Activated CD4-positive, alpha-beta T cell treated with anti-CD3 and anti-CD28 coated beads for 4 hours (primary cell): ENCODE data around the gene SMAD7.

Experiments used
- DNase-seq, 2 donors: peaks; one replicate each; pipeline ENCODE4 v3.0.0-alpha.2; 2020

Gene SMAD7, protein sequence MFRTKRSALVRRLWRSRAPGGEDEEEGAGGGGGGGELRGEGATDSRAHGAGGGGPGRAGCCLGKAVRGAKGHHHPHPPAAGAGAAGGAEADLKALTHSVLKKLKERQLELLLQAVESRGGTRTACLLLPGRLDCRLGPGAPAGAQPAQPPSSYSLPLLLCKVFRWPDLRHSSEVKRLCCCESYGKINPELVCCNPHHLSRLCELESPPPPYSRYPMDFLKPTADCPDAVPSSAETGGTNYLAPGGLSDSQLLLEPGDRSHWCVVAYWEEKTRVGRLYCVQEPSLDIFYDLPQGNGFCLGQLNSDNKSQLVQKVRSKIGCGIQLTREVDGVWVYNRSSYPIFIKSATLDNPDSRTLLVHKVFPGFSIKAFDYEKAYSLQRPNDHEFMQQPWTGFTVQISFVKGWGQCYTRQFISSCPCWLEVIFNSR

DNA sequence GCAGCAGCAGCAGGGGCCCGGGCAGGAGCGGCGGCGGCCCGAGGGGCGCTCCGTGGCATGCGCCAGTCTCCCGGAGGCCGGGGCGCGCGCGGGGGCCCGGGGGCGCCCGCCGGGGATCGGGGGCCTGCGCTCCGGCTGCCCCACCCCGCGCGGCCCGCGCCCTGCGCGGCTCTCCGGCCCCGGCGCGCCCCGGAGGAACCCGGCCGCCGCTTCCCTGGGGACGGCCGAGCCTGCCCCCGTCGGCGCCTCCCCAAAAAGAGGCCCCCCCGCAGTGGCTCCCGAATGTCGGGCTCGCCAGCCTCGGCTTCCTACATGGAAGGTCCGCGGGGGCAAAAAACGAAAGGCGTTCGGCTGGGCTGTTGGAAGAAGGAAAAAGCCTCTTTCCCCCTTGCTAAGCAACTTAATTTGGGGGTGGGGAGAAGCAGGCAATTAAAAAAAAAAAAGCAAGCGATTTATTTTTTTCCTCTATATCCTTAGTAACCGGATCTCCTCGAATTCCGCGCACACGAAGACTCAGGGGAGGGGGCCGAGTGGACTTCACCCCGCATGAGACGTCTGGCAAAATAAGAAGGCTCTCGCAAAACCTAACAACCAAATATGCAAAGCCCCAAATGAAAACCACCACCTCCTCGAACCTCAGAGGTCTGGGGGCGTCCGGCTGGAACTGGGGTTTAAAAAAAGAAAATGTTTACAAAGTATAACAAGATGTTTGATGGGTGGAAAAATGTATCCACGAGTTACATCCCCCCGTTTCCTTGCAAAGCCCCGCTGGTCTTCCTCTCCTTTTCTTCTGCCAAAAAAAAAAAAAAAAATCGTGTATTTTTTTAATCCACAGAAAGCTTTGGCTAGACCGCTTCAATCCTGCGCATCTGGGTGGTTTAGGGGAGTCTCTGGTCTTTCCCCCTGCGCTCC is at the start of gene SMAD7:
Gene SMAD7 (minus strand): TSS at position 430 of the 912 bp plus-strand sequence. CDS start 541 bp downstream, outside the sequence.
- no peak for DNase-seq

DNA sequence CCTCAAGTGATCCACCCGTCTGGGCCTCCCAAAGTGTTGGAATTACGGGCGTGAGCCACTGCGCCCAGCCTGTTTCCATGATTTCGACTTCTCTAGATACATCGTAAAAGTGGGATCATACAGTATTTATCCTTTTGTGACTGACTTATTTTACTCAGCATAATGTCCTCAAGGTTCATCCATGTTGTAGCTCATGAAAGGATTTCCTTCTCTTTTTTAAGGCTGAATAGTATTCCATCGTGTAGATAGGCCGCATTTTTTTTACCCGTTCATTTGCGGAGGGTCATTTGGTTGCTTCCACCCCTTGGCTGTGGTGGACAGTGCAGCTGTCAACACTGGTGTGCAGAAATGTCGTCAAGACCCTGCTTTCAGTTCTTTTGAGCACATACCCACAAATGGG is 48.8 kb upstream of the SMAD7 start:
- DNase-seq, result no peak

DNA sequence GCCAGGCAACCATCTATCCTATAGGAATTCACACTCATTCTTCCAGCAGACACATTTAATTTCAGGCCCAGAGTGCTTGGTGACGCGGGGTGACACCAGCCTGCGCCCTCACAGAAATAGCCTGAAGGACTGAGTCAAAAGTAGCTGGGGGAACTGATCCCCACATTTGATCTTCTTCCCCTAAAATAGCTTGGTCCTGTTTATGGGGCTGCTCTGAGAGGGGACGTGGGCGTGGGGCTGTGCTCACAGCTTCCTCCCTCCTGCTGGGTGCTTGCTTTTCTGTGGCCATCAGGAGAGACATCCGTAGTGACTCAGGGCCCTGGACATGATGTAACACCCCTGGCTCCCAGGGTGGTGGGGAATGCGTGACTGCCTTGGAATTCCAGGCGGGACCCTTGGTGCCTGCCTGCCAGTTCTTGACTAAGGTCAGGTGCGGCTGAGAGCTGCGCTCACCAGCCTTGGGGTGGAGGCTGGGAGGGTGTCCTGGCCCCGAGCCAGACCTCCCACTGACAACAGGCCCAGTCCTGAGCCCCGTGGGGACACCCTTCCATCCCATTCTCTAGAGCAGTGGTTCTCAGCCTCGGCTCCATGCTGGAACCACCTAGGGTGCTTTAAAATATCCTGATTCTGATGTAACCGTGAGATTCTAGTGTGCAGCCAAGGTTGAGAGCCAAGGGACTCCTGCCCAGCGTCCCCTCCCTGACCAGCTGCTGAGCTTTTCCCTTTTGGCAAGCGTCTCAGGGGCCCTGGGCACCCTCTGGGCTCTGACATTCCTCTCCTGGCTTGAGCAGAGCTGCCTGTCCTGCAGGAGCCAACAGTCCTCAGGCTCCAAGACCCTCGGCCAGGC is 47.4 kb upstream of the SMAD7 start:
- no peak for DNase-seq

DNA sequence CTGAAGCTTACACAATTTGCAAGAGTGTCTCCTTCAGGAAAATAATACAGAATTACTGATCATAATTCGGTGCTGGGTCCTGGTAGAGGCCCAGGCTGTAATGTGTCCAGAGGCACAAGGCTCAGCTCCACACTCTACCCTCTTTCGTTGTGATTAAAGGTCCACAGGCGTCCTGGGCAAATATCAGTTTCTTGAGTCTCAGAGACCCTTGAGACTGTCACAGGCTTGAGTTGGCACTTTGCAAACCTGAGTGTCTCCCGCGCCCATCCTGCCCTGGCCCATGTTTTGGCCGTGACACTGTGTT is 46.9 kb upstream of the SMAD7 start:
- DNase-seq, result no peak

DNA sequence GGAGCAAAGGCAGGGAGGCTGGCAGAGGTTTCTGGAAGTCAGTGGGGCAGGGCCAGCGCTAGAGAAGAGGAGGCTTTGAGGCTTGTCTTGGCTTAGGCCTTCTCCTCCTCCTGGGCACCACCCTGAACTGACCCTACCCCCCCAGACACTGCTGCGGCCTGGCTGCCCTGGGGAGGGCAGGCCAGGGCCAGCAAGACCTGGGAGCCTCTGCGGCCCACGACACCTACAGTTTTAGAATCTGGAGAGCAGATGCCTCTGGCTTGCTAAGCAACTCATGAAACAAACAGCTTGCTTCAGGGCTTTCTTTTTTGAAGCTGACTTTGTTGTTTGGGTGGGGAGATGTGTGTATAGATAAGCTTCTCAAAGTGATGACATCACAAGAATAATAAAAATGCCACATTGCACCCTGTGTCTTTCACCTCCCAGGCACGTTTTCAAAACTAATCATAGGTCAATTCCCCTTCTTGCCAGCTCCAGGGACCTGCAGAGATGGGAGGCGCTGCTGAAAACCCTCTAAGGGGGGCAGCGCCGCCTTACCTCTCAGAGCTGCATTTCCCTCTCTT is 46.2 kb upstream of the SMAD7 start:
- no peak for DNase-seq

DNA sequence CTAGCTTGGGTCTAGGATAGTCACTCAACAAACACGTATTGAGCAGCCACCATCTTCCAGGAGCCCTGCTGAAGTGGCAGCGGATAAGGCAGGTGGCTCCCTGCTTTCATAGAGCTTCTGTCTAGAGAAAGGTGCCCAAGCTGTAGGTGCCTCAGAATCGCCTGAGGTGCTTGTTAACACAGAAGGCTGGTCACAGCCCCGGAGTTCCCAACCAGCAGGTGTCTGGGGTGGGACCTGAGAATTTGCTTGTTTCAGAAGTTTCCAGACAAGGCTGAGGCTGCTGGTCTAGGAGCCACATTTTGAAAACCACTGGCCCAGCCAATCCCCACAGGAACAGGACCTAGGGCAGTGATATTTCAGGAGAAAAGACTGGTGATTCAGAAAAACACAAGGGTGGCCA is 45.3 kb upstream of the SMAD7 start:
- DNase-seq, result no peak

DNA sequence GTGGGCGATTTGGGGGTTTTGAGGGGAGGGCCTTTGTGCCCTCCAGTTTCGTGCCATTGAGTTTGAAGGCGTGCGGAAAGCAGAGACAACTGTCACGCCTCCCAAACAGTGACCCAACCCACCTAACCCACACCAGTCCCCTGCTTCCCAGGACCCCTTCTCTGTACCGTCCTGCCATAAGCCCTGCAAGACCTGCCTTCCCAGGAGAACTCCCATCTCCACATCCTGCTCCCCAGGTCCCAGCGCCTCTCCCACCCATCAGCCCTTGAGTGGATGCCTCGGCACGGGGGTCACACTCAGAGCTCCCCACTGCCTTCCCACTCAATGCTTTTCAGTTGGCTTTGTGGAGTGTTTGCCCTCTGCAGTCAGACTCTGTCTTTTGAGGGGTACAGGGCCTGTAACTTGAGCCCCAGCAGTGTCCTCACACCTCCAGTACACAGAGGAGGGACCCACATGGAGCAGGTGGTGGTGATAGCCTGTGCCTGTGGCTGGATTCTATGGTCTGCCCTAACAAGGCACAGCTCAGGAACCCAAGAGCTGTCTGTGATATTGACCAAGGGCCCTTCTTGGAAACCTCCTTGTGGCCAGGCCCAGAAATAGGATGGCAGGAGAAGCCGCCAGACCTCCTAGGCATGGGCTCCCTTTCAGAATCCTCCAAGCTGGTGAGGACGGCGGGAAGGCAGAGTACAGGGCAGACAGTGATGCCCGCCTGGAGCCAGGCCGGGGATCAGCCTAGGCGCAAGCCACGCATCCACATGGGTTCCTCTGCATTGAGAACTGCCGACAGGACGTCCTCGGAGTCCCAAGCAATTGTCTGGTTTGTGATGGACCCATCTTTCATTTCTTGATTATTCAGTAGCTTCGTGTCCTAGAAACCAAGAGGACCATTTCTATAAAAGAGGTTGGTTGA is 44.4 kb upstream of the SMAD7 start:
- no peak for DNase-seq

DNA sequence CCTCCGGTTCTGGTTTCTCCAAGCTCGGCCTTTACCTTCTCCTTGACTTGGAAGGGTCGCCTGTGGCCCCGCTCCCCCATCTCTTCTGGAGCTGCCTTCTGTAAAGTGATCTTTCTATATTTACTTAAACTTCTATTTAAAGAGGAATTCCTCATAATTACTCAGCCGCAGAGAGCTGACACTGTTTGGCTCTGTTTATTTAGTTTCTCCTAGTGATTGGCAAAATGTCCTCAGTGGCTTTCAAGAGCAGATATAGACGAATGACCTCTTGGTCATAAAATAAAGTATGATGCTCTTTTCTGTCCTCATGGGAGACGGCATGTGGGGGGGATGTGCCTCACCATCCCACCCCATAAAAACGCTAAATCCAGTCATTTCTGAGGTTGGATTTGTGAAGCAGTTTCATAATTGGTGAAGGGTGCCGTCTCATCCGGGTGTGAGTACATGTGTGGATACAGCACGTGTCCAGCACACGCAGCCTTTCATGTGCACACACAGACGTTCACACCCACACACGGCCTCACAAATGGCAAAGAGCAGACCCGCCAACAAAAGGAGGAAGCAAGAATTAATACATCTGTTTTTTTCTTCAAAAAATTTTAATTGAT is 43.4 kb upstream of the SMAD7 start:
- DNase-seq, result no peak

DNA sequence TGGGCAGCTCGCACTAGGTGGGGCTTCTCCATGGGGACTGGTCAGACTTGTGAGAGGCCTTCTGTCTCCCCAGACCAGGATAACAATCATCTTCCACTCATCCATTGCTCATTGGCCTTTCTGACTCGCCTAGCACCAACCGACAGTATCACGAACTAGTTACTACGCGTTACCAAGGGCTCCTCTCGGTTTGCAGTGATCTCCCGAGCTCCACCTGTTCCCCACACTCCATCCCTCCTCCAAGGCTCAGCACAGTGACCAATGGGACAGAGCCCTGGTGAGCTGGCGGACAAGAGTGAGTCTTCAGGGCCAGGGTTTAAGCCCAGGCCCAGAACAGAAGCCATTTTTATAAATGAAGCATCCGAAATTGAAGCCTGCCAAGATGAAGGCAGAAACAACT is 42.8 kb upstream of the SMAD7 start:
- no peak for DNase-seq

DNA sequence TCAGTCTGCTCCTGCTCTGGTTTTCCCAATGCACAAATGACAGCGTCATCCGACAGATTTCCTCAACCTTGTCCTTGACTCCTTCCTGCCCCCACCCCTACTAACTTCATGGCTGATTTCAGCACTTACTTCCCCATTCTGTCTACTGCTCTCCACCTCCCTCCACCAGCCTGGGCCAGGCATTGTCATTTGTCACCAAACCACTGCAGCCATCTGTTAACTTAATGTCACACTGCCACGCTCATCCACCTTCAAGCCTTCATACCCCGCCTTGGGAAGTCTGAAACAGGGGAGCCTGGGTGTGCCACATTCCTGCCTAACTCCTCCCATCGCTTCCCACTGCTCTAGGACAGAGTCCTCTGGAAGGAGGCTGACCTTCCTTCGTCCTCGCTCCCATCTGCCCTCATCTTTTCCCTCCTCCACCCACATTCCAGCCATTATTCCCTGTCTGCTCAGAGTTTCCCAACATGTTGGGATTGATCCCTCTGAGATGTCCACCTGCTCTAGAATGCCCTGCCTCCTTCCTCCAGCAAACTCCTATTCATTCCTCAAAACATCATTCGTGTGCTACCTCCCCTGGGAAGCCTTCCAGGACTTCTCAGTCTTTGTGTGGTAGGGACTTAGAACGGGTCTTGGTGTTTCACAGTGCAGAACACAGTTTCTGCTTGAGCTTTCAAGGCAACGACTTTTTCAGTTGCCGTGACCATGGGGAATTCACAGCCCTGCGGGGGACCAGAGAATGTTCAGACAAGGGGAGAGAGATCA is 42.2 kb upstream of the SMAD7 start:
- no peak for DNase-seq

DNA sequence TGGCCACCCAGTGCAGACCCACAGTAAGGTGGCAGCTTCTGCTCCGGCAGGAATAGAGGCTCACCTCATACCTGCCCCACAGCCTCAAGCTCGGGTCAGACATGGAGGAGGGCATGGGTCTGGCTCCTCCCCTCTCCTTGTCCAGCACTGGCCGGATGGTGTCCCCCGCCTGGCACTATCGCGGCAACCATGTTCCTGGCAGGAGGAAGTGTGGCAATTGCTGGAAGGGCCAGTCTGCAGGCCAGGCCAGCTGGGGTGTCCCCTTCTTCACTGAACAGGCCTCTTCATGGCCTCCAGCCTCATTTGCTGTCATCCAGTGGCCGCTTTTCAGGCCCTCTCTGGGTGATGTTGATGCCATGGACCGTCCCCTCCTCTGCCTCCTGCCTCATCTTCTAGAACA is 41.4 kb upstream of the SMAD7 start:
- DNase-seq, result no peak

DNA sequence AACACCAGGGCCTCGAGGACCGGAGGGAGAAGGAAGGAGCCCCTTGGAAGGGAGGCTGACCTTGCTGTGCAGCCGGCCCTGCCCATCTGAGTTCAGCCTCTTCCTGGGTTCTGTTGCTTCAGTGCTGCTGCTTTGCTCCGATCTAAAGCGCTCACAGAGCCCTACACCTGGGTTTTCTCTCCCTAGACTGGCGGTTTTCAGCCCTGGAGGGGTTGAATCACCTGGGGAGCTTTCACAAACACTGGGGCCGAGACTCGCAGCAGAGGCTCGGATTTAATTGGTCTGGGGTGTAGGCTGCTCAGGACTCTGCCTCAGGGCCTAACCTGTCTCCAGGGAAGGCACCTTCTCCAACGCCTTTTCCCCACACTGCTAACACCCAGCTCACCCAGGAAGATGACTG is 40.9 kb upstream of the SMAD7 start:
- no peak for DNase-seq

DNA sequence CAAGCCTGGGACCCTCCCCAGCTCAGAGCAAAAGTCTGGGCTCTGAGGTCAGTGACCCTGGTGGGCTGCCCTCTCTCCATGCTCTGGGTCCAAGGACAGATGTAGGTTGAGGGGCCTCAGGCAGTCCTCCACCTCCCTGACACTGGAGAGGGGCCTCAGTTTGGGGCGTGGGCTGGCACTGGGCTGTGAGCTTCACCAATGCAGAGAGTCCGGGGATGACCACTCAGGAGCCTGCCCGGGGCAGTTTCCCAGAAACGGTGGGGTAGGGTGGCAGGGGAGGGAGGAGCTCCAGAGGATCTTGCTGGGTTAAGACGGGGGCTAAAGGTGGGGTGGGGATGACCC is 40.5 kb upstream of the SMAD7 start:
- no peak for DNase-seq

DNA sequence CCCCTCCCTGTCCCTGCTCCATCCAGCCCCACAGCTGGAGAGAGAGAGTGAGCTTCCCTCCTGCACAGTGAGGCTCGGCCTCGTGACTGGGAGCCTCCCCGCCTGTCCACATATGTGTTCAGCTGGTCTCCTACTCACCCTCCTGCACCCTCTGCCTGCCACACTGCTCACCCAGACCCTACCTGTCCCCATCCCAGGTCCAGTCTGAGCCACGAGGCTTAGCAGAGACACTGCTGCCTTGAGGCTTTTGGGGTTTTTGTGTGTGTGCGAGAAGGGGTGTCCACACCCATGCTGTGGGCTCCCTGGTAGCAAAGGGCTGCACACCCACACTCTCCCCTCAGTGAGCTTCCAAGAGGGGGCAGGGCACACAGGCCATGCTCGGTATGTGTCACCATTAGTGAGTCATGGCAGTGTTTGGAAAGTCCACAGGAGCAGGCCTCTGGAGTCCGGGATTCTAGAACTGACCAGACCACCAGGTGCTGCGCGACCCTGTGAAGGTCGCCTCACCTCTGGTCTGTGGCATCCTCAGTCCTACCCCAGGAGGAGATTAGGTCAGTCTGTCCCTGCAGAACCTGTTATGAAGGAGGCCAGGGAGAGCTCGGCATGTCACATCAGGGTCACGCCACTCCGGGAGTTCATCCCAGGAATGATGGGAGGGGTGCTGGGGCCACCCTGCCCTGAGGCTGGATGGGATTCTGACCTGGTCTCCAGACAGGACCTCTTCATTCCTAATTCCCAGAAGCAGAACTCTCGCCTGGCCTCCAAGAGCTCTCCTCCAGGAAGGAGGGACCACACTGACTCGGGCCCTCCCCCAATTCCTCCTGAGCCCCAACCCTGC is 39.9 kb upstream of the SMAD7 start:
- DNase-seq, result no peak

DNA sequence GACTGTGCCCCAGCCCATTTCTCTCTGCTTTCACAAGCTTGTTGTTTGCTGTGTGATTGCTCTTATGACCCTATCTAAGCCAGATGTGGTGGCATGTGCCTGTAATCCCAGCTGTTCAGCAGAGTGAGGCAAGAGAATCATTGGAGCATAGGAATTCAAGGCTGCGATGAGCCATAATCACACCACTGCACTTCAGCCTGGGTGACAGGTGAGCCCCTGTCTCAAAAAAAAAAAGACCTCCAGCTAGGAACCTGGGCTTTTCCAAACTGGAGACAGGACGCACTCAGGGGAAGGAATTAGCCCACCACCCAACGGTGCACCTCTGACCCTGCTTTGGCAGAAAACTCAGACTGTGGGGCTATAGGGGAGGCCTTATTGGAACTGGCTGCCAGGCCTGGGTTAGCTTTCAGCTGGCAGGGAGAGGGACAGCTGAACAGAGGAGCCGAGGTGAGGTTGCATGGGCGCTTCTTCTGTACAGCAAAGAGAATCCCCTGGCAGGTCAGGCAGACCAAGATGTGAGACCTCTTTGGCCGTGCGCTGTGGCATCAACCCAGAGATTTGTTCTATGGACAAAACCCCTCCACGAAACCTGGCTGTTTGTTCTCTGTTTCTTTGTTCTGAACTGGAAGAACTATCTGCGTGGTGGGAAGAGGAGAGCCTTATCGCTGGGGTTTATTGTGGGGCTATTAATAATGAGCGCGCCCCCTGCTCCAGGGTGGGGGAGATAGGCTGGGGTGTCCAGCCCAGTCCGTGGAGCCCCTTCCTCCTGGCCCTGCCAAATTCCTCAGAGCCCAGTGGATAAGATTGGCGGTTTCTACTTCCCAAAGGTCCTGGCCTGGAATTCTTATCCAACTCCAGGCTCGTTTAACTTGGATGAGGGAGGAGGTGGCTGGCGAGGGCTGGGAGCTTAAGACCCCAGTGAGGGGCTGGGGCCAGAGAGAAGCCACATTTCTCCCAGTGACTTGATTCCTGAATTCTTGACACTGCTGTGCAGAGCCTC is 38.8 kb upstream of the SMAD7 start:
- DNase-seq, result no peak

DNA sequence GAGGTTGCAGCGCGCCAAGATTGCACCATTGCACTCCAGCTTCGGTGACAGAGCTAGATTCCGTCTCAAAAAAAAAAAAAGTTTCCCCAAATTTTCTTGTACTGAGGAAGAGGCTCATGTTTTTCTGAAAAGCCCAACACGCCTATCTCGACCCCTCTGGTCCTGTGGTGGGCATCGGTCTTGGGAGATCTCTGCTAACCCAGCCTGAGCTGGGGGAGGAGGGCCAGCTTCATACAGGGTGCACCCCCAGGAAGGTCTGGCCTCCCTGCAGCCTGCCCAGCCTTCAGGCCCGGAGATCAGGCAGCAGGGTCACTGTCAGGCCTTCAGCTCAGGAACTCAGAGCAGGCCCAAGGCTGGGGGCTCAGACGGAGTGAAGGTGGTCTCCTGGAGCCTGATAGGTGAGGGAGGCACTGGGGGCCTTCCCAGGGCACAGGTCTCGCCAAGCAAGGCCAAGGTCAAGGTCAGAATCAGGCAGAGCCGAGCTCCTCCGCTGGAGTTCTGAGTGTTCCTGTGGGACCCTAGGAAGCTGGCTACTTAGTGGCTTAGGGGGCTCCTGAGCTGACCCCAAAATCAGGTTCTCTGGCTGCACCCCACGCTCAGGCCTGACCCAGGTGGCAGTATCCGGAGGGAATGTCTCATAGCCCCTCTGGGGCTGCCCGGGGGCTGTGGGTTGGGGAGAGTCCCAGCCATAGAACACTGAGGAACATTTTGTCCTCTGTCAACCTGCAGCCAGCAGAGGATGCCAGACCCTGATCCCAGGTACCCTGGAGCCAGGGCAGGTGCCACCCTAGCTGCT is 37.9 kb upstream of the SMAD7 start:
- DNase-seq, result no peak

DNA sequence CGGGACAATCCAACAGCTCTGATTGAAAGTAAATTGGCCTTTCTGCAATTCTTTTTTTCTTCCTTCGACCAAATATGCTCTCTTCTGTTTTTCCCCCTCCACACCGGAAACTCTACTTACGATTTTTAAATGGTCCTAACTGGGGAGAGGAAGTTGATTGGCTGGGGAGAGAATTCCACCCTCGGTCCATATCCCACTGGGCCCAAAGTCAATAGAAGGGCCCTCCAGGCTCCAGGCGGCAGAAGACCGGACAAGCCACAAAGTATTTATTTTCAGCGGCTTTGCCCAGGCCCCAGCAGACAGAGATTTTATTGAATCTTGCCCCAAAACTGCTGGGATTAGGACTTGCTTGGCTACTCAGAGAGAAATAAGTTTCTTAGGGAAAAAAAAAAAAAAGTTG is 37.1 kb upstream of the SMAD7 start:
- no peak for DNase-seq
